Gastrocnemius medialis (tissue), 4 donors: ENCODE results near the gene PTGS2.

Source experiments
- CTCF ChIP-seq, 5 experiments: fragments of 450-650 bp in 3 of 5; fragments of 200-600 bp in 2 of 5; sonication (generic) in 2 of 5; IDR thresholded peaks in 4 of 5; conservative IDR thresholded peaks in 1 of 5; 1 replicate in 4 of 5; 2 replicates in 1 of 5; pipeline ENCODE4 v1.5.1; 2016 to 2019; ENCODE audit warnings: antibody characterized with exemption in 5 of 5, mild to moderate bottlenecking in 3 of 5, moderate library complexity in 3 of 5
- POLR2A ChIP-seq, 2 donors: fragments of 450-650 bp; IDR thresholded peaks; one replicate each; pipeline ENCODE4 v1.6.1; 2017; ENCODE audit warnings: antibody characterized with exemption in 2 of 2, mild to moderate bottlenecking in 2 of 2, moderate library complexity in 2 of 2

- no peak for TF ChIP-seq CTCF (IDR thresholded peaks at IDR 0.05 in 4 of 5, conservative IDR thresholded peaks at IDR 0.05 in 1 of 5)
- TF ChIP-seq POLR2A (IDR thresholded peaks at IDR 0.05), result no peak
Observed at GRCh38 chr1:186654741-186655140, 25.5 kb downstream of the PTGS2 start.
